ENCODE measurements around the gene ARHGAP18. TPM values are rescaled to one million over a fixed set of nuclear protein-coding genes. Genes with fewer than 3 reads are reported as not detected.
"Not testable (repeated sequence)": the region's sequence is repeated elsewhere in the genome, so short reads cannot be mapped to it uniquely, and the experiment has no call there.

ARHGAP18 gene
- total RNA-seq, 8 experiments from 2014 or later = 0.67 to 99.5 (median 3.6) TPM

GRCh38 chr6:129593233-129593564, 116.8 kb downstream of the ARHGAP18 start:
- WGBS, 10 experiments = 71 to 100% (median 82%) methylated on average over 1 to 3 of the region's 3 CpGs; no CpG with 5 or more reads in 6 of the 10 experiments
- in situ Hi-C loops (cut with MboI; ENCODE audit: low pct_unique_long_range_greater_than_20kb in 2 of 9, low sequenced_read_pairs in 9 of 9, unreplicated experiment in 9 of 9) = loop anchor here in 2 of 9 experiments (10.0 kb wide), 3 partner anchors 72 to 422 kb away; partner anchors contain the start of gene L3MBTL3 (in 1 of the 2)
- ATAC-seq (replicated peaks in 6 of 8) = no peak
- Histone ChIP-seq H3K4me3 (no peak overlapping the region), H3K4me1 (replicated peaks in 1 of 2) (no peaks in the 10 kb centered on the region), H3K27ac (no peak overlapping the region)

- 70 to 100% (median 90%) methylated on average over 1 to 6 of the region's 6 CpGs; no CpG with 5 or more reads in 1 of the 10 experiments for WGBS, 10 experiments
- in situ Hi-C loops (cut with MboI; ENCODE audit: low pct_unique_long_range_greater_than_20kb in 2 of 9, low sequenced_read_pairs in 9 of 9, unreplicated experiment in 9 of 9) = loop anchor here in 2 of 9 experiments (10.0 kb wide), 3 partner anchors 72 to 422 kb away; partner anchors contain the start of gene L3MBTL3 (in 1 of the 2)
- Histone ChIP-seq H3K4me1 (replicated peaks in 1 of 2) (no peaks in the 10 kb centered on the region), H3K27ac (no peak overlapping the region), H3K4me3 (no peak overlapping the region)
- ATAC-seq (replicated peaks in 6 of 8) = no peak
Observed at GRCh38 chr6:129592516-129593232, 117.3 kb downstream of the ARHGAP18 start.

DNA sequence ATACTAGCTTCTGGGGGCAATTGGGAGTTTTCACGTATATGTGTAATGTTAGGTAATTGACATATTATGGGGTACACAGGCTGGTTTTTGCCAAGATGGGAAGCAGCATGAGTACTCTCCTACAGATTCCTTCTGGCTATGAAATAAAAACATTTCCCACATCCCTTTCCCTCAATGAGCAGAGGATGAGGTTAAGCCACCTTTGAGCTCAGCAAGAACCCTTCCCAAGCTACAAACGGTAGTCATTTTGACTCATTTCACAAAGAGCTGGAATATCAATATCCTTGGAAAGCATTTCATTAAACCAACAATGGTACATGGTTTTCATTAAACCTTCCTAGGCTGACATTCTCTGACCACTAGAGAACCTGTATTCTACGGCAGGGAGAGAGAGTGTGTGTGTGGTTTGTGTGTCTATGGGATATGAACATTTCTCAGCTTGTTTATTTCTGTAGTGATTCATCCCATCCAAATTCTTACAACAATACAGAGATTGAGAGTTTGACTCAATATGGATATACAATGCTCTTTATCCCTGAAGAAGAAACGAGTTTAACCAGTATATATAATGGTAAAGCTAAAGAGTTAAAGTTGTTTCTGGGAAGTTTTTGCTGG, 119.5 kb downstream of the ARHGAP18 start:
- no peak for ATAC-seq (replicated peaks in 6 of 8)
- Histone ChIP-seq H3K4me3 (no peak overlapping the region), H3K27ac (no peak overlapping the region), H3K4me1 (replicated peaks in 1 of 2) (no peaks in the 10 kb centered on the region)
- 27 to 100% (median 84%) methylated on average over 1 to 3 of the region's 4 CpGs; no CpG with 5 or more reads in 2 of the 10 experiments for WGBS, 10 experiments
- in situ Hi-C loops (cut with MboI; ENCODE audit: low pct_unique_long_range_greater_than_20kb in 2 of 9, low sequenced_read_pairs in 9 of 9, unreplicated experiment in 9 of 9) = loop anchor here in 2 of 9 experiments (10.0 kb wide), 3 partner anchors 74 to 424 kb away; partner anchors contain the start of gene L3MBTL3 (in 1 of the 2)

GRCh38 chr6:129586815-129587214, 123.2 kb downstream of the ARHGAP18 start:
- Histone ChIP-seq H3K27ac (no peak overlapping the region), H3K4me3 (no peak overlapping the region), H3K4me1 (replicated peaks in 1 of 2) (peaks cover 0 to 14% of the 10 kb centered on the region in 2 donors)
- in situ Hi-C loops (cut with MboI; ENCODE audit: low pct_unique_long_range_greater_than_20kb in 2 of 9, low sequenced_read_pairs in 9 of 9, unreplicated experiment in 9 of 9) = no loop called here
- WGBS, 10 experiments = 67 to 100% (median 93%) methylated on average over 1 to 2 of the region's 2 CpGs; no CpG with 5 or more reads in 1 of the 10 experiments
- no peak for ATAC-seq (replicated peaks in 6 of 8)

DNA sequence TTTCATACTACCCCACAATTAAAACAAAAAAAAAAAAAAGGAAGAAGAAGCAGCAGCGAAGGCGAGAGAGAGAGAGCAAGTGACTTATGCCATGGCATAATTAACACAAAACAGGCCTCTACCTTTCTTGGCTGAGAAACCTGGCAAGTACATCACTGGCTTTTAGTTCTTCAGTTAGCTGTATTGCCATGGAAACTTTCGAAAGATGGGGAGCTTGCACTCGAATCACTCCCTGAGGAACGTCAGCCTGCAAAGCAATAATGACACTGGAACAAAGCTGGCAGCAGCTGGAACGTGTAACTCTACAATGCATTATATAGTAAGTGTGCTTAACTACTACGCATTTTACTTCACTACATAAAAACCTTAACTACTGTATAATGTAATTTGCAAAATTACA, 126.1 kb downstream of the ARHGAP18 start:
- peak in 5 of 8 experiments; percentile 36 to 85 (median 56) for ATAC-seq (replicated peaks in 6 of 8)
- H3K4me3 ChIP-seq = no peak overlapping the region
- in situ Hi-C loops (cut with MboI; ENCODE audit: low pct_unique_long_range_greater_than_20kb in 2 of 9, low sequenced_read_pairs in 9 of 9, unreplicated experiment in 9 of 9) = no loop called here
- WGBS, 10 experiments = 36 to 100% (median 47%) methylated on average over 2 to 7 of the region's 7 CpGs; no CpG with 5 or more reads in 1 of the 10 experiments
- H3K4me1 ChIP-seq (replicated peaks in 1 of 2) = peaks cover 0 to 14% of the 10 kb centered on the region in 2 donors
- no peak overlapping the region for H3K27ac ChIP-seq

GRCh38 chr6:129578315-129578714, 131.7 kb downstream of the ARHGAP18 start:
- ATAC-seq (replicated peaks in 6 of 8) = no peak
- in situ Hi-C loops (cut with MboI; ENCODE audit: low pct_unique_long_range_greater_than_20kb in 2 of 9, low sequenced_read_pairs in 9 of 9, unreplicated experiment in 9 of 9) = no loop called here
- WGBS, 10 experiments = 43 to 100% (median 82%) methylated on average over 1 of the region's 1 CpG; no CpG with 5 or more reads in 4 of the 10 experiments
- H3K4me3 ChIP-seq = no peak overlapping the region
- no peak overlapping the region for H3K27ac ChIP-seq
- H3K4me1 ChIP-seq (replicated peaks in 1 of 2) = peaks cover 0 to 3% of the 10 kb centered on the region in 2 donors

GRCh38 chr6:129577691-129578090, 132.3 kb downstream of the ARHGAP18 start:
- WGBS, 10 experiments = 44 to 96% (median 76%) methylated on average over 2 to 3 of the region's 3 CpGs
- H3K27ac ChIP-seq = no peak overlapping the region
- ATAC-seq (replicated peaks in 6 of 8) = no peak
- H3K4me3 ChIP-seq = no peak overlapping the region
- H3K4me1 ChIP-seq (replicated peaks in 1 of 2) = no peaks in the 10 kb centered on the region
- in situ Hi-C loops (cut with MboI; ENCODE audit: low pct_unique_long_range_greater_than_20kb in 2 of 9, low sequenced_read_pairs in 9 of 9, unreplicated experiment in 9 of 9) = no loop called here

DNA sequence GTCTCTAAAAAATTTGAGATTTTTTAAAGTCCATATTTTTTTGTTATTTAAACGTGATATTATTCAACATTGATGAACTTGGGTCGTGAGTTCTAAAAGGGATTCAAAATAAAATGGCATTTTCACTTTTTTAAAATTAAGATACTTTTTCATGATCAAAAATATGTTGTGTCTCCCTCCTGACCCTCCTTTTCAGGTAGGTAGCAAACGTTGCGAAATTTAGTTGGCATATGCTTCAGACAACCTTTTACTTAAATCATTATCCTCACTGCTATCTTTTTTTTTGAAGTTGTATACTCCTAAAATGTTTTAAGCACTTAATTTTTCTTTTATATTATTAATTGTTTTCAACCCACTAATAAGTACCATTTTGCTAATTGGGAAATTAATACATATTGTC, 133.5 kb downstream of the ARHGAP18 start:
- in situ Hi-C loops (cut with MboI; ENCODE audit: low pct_unique_long_range_greater_than_20kb in 2 of 9, low sequenced_read_pairs in 9 of 9, unreplicated experiment in 9 of 9) = no loop called here

DNA sequence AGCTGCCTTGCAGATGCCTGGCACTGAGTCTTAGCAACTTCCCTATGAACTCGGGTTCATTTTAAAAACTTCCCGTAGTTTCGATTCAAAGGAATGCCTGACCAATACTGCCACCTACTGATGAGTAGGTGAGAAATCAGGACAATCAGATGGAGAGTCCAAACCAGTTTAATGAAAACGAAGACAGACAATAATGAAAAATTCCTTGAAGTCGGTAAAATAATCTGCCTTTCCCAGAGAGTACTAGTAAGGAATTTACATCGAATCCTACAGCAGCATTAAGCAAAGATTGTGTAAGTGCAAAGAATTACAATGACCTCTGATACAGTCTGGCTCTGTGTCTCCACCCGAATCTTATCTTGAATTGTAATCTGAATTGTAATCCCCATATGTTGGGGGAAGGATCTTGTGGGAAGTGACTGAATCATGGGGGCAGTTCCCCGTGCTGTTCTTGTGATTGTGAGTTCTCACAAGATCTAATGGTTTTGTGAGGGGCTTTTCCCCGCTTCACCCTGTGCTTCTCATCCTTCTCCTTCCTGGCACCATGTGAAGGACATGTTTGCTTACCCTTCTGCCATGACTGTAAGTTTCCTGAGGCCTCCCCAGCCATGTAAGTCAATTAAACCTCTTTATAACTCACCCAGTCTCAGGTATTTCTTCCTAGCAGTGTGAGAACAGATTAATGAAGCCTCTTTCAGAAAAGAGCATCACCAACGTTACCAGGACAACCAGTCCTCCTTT, 134.4 kb downstream of the ARHGAP18 start:
- Histone ChIP-seq H3K4me3 (no peak overlapping the region), H3K4me1 (replicated peaks in 1 of 2) (no peaks in the 10 kb centered on the region), H3K27ac (no peak overlapping the region)
- in situ Hi-C loops (cut with MboI; ENCODE audit: low pct_unique_long_range_greater_than_20kb in 2 of 9, low sequenced_read_pairs in 9 of 9, unreplicated experiment in 9 of 9) = no loop called here
- peak in 4 of 8 experiments; percentile 51 to 93 (median 90) for ATAC-seq (replicated peaks in 6 of 8)
- 6 to 58% (median 34%) methylated on average over 2 to 10 of the region's 10 CpGs for WGBS, 10 experiments

More for the DNA sequence above, 133.5 kb downstream of the ARHGAP18 start:
- Histone ChIP-seq H3K4me3 (no peak overlapping the region), H3K27ac (no peak overlapping the region), H3K4me1 (replicated peaks in 1 of 2) (no peaks in the 10 kb centered on the region)
- ATAC-seq (replicated peaks in 6 of 8) = no peak
- 62 to 95% (median 84%) methylated on average over 3 to 4 of the region's 4 CpGs for WGBS, 10 experiments

- H3K4me3 ChIP-seq; H3K27ac ChIP-seq; in situ Hi-C loops (cut with MboI; ENCODE audit: low pct_unique_long_range_greater_than_20kb in 2 of 9, low sequenced_read_pairs in 9 of 9, unreplicated experiment in 9 of 9); H3K4me1 ChIP-seq (replicated peaks in 1 of 2); ATAC-seq (replicated peaks in 6 of 8): not testable (repeated sequence)
- WGBS, 10 experiments = 95 to 100% (median 100%) methylated on average over 1 to 4 of the region's 5 CpGs; no CpG with 5 or more reads in 4 of the 10 experiments
Observed at GRCh38 chr6:129574605-129575004, 135.4 kb downstream of the ARHGAP18 start.

GRCh38 chr6:129570929-129571328, 139.0 kb downstream of the ARHGAP18 start:
- 86 to 100% (median 100%) methylated on average over 1 of the region's 1 CpG; no CpG with 5 or more reads in 3 of the 10 experiments for WGBS, 10 experiments
- ATAC-seq (replicated peaks in 6 of 8); in situ Hi-C loops (cut with MboI; ENCODE audit: low pct_unique_long_range_greater_than_20kb in 2 of 9, low sequenced_read_pairs in 9 of 9, unreplicated experiment in 9 of 9); H3K4me1 ChIP-seq (replicated peaks in 1 of 2); H3K27ac ChIP-seq; H3K4me3 ChIP-seq: not testable (repeated sequence)

DNA sequence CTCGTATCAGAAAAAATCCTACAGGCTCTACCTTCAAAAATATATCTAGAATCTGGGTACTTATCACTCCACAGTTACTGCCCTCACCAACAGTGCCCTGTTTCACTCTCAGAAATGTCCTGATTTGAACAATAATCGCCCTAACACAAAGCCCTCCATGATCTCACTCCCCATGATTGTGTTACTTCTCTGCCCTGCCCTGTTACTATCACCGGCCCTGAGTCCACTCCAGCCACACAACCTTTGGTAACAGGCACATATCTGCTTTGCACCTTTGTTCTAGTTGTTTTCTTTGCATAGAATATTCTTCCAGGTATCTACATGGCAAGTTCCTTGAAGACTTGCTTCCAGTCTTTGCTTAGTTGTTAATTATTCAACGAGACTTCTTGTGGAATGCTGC, 142.0 kb downstream of the ARHGAP18 start:
- Histone ChIP-seq H3K4me3 (no peak overlapping the region), H3K4me1 (replicated peaks in 1 of 2) (no peaks in the 10 kb centered on the region), H3K27ac (no peak overlapping the region)
- no peak for ATAC-seq (replicated peaks in 6 of 8)
- 82 to 100% (median 96%) methylated on average over 1 to 4 of the region's 4 CpGs; no CpG with 5 or more reads in 2 of the 10 experiments for WGBS, 10 experiments
- in situ Hi-C loops (cut with MboI; ENCODE audit: low pct_unique_long_range_greater_than_20kb in 2 of 9, low sequenced_read_pairs in 9 of 9, unreplicated experiment in 9 of 9) = loop anchor here in 1 of 9 experiments (10.0 kb wide), 1 partner anchor 73 kb away; no protein-coding TSS in a partner anchor
